HL-60/S4 treated with retinoic acid at 250 ng/mL for 4 days and 3 days (cell line): Measurements from ENCODE around the gene CAMK1D.
"Not testable (repeated sequence)": the region's sequence is repeated elsewhere in the genome, so short reads cannot be mapped to it uniquely, and the experiment has no call there.

Experiments used
- in situ Hi-C: fragments of 300-500 bp; cut with MboI; formaldehyde crosslinking; loops from 2 replicates; pipeline ENCODE4 v1.7.0; 2022; ENCODE audit warnings: low sequenced_read_pairs

Gene CAMK1D

GRCh38 chr10:12489357-12489756 is 140.0 kb downstream of the CAMK1D start:
- in situ Hi-C loops, result no loop called here

GRCh38 chr10:12489806-12490205 is 140.5 kb downstream of the CAMK1D start:
- in situ Hi-C loops, result no loop called here

- in situ Hi-C loops, result no loop called here
Observed at GRCh38 chr10:12490963-12491362, 141.6 kb downstream of the CAMK1D start.

- in situ Hi-C loops, result no loop called here
Observed at GRCh38 chr10:12491491-12491890, 142.1 kb downstream of the CAMK1D start.

GRCh38 chr10:12492016-12492415 is 142.7 kb downstream of the CAMK1D start:
- in situ Hi-C loops, result no loop called here

- in situ Hi-C loops, result not testable (repeated sequence)
Observed at GRCh38 chr10:12497046-12497445, 147.7 kb downstream of the CAMK1D start.

- in situ Hi-C loops, result no loop called here
Observed at GRCh38 chr10:12499076-12499986, 150.0 kb downstream of the CAMK1D start.

- in situ Hi-C loops, result no loop called here
Observed at GRCh38 chr10:12500381-12501303, 151.3 kb downstream of the CAMK1D start.

GRCh38 chr10:12501324-12501723 is 152.0 kb downstream of the CAMK1D start:
- in situ Hi-C loops, result no loop called here

- in situ Hi-C loops, result no loop called here
Observed at GRCh38 chr10:12501841-12502525, 152.6 kb downstream of the CAMK1D start.

GRCh38 chr10:12502526-12503274 is 153.4 kb downstream of the CAMK1D start:
- in situ Hi-C loops, result no loop called here

- in situ Hi-C loops, result no loop called here
Observed at GRCh38 chr10:12503311-12503710, 154.0 kb downstream of the CAMK1D start.

GRCh38 chr10:12504176-12504575 is 154.8 kb downstream of the CAMK1D start:
- in situ Hi-C loops, result no loop called here

- in situ Hi-C loops, result no loop called here
Observed at GRCh38 chr10:12504628-12505027, 155.3 kb downstream of the CAMK1D start.

GRCh38 chr10:12505683-12506082 is 156.3 kb downstream of the CAMK1D start:
- in situ Hi-C loops, result no loop called here

GRCh38 chr10:12507165-12507850 is 158.0 kb downstream of the CAMK1D start:
- in situ Hi-C loops, result no loop called here

- in situ Hi-C loops, result no loop called here
Observed at GRCh38 chr10:12508165-12508564, 158.8 kb downstream of the CAMK1D start.

- in situ Hi-C loops, result no loop called here
Observed at GRCh38 chr10:12509016-12509793, 159.9 kb downstream of the CAMK1D start.

GRCh38 chr10:12509794-12510100 is 160.4 kb downstream of the CAMK1D start:
- in situ Hi-C loops, result no loop called here
